Measurements from ENCODE around the gene CEP164. TPM values are rescaled to one million over a fixed set of nuclear protein-coding genes. Genes with fewer than 3 reads are reported as not detected.
"Not testable (repeated sequence)": the region's sequence is repeated elsewhere in the genome, so short reads cannot be mapped to it uniquely, and the experiment has no call there.

The CEP164 gene
- total RNA-seq, 1 donor from 2014 or later, result 15.1 TPM

GRCh38 chr11:117315285-117316196 is 12.1 kb upstream of the CEP164 start:
- H3K27ac ChIP-seq, result peak overlapping the region; percentile 44 to 51
- DNase-seq (ENCODE audit: low spot score in 2 of 2), result no peak
- intact Hi-C loops (cut with DNase I), result loop anchor here (10.0 kb wide), 1 partner anchor 141 kb away; the partner anchor contains the start of gene SIDT2

GRCh38 chr11:117316197-117316961 is 11.3 kb upstream of the CEP164 start, which contains the start of gene BACE1:
Gene BACE1, minus strand, starts transcription at chr11:117316256. Its CDS starts 461 bp downstream, at chr11:117315795.
- peak within 1 kb of the TSS; percentile 44 to 51 for H3K27ac ChIP-seq
- no peaks in the 10 kb centered on the region for H3K9me3 ChIP-seq
- TF ChIP-seq, protein P1, sequence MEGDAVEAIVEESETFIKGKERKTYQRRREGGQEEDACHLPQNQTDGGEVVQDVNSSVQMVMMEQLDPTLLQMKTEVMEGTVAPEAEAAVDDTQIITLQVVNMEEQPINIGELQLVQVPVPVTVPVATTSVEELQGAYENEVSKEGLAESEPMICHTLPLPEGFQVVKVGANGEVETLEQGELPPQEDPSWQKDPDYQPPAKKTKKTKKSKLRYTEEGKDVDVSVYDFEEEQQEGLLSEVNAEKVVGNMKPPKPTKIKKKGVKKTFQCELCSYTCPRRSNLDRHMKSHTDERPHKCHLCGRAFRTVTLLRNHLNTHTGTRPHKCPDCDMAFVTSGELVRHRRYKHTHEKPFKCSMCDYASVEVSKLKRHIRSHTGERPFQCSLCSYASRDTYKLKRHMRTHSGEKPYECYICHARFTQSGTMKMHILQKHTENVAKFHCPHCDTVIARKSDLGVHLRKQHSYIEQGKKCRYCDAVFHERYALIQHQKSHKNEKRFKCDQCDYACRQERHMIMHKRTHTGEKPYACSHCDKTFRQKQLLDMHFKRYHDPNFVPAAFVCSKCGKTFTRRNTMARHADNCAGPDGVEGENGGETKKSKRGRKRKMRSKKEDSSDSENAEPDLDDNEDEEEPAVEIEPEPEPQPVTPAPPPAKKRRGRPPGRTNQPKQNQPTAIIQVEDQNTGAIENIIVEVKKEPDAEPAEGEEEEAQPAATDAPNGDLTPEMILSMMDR (IDR thresholded peaks at IDR 0.05), result peak in 2 of 3 experiments; percentile 32 to 56
- H3K4me1 ChIP-seq, result peaks cover 6 to 15% of the 10 kb centered on the region in 2 donors
- H3K27me3 ChIP-seq, result no peaks in the 10 kb centered on the region
- DNase-seq (ENCODE audit: low spot score in 2 of 2), result peak in 1 of 2 donors; percentile 88
- peak within 1 kb of the TSS; percentile 80 to 95 for H3K4me3 ChIP-seq
- H3K36me3 ChIP-seq, result no peaks in the 10 kb centered on the region
- intact Hi-C loops (cut with DNase I), result loop anchor here (10.0 kb wide), 1 partner anchor 142 kb away; the partner anchor contains the start of gene SIDT2

More at GRCh38 chr11:117315285-117316196, 12.1 kb upstream of the CEP164 start:
- Histone ChIP-seq H3K4me1 (peaks cover 6 to 15% of the 10 kb centered on the region in 2 donors), H3K9me3 (no peaks in the 10 kb centered on the region), H3K27me3 (no peaks in the 10 kb centered on the region), H3K4me3 (peak overlapping the region; percentile 80 to 95), H3K36me3 (no peaks in the 10 kb centered on the region)
- TF ChIP-seq, protein P1 (IDR thresholded peaks at IDR 0.05), result no peak

DNA sequence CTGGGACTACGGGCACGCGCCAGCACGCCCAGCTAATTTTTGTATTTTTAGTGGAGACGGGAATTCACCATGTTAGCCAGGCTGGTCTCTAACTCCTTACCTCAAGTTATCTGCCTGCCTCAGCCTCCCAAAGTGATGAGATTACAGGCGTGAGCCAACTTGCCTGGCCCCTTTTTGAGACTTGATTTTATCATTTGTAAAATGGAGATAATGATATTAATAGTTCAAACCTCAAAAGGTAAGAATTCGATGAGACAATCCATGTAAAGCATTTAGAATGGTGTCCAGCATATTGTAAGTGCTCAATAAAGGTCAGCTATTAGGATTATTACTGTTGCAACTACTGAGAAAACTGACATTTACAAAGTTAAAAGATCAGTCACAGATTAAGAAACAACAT is 8.9 kb upstream of the CEP164 start:
- Histone ChIP-seq H3K4me3 (no peak overlapping the region), H3K27me3 (no peaks in the 10 kb centered on the region), H3K36me3 (no peaks in the 10 kb centered on the region), H3K4me1 (peaks cover 6 to 15% of the 10 kb centered on the region in 2 donors), H3K27ac (peak overlapping the region in 1 of 2 donors; percentile 45), H3K9me3 (no peaks in the 10 kb centered on the region)
- intact Hi-C loops (cut with DNase I), result loop anchor here (10.0 kb wide), 1 partner anchor 144 kb away; the partner anchor contains the start of gene SIDT2
- DNase-seq (ENCODE audit: low spot score in 2 of 2), result no peak
- TF ChIP-seq, protein P1 (IDR thresholded peaks at IDR 0.05), result no peak

DNA sequence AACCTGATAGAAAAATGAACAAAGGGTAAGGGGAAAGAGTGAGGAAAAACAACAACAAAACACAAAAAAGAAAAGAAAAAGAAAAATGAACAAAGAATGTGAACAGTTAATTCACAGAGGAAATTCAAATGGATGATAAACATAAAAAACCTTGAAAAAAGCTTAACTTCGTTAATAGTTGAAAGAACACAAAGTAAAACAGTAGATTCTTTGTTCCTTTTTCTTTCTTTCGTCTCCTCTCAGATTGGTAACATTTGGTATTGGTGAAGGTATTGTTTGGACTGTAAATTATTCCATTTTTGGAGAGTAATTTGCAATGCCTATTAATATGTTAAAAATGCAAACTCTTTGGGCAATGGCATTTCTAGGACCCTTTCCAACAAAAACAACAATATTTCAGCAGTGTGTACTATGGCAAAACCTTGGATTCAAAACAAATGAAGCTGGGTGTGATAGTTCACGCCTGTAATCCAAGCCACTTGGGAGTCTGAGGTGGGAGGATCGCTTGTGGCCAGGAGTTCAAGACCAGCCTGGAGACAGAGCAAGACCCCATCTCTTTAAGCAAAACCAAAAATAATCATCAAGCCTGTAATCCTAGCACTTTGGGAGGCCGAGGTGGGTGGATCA is 8.3 kb upstream of the CEP164 start:
- Histone ChIP-seq H3K27me3 (no peaks in the 10 kb centered on the region), H3K27ac (peak overlapping the region; percentile 45 to 56), H3K4me1 (peaks cover 6 to 14% of the 10 kb centered on the region in 2 donors), H3K9me3 (no peaks in the 10 kb centered on the region), H3K36me3 (no peaks in the 10 kb centered on the region), H3K4me3 (no peak overlapping the region)
- DNase-seq (ENCODE audit: low spot score in 2 of 2), result no peak
- TF ChIP-seq, protein P1 (IDR thresholded peaks at IDR 0.05), result no peak
- intact Hi-C loops (cut with DNase I), result loop anchor here (10.0 kb wide), 1 partner anchor 145 kb away; the partner anchor contains the start of gene SIDT2

- H3K36me3 ChIP-seq; DNase-seq (ENCODE audit: low spot score in 2 of 2); H3K27me3 ChIP-seq; H3K9me3 ChIP-seq; H3K4me1 ChIP-seq: not testable (repeated sequence)
- peak overlapping the region; percentile 88 to 89 for H3K27ac ChIP-seq
- intact Hi-C loops (cut with DNase I), result loop anchor here (5.0 kb wide), 3 partner anchors 180 to 555 kb away; partner anchors contain the start of genes BUD13 and ZPR1
- H3K4me3 ChIP-seq, result peak overlapping the region; percentile 82 to 87
These were observed 443 bp upstream of the CEP164 start for GRCh38 chr11:117327255-117327566.
